Left forelimb (tissue), 1 donor: ENCODE data around the gene DERL3.
A peak's percentile ranks its signal among the peaks of the same experiment; 100 is the strongest.

Source experiments
- DNase-seq: peaks from one replicate; pipeline ENCODE4 v3.0.0-alpha.2; 2018; ENCODE audit warnings: low spot score

DERL3 gene

GRCh38 chr22:23801886-23802377 lies 36.9 kb downstream of the DERL3 start:
- no peak for DNase-seq

- no peak for DNase-seq
These were observed 37.5 kb downstream of the DERL3 start for GRCh38 chr22:23801238-23801821.

GRCh38 chr22:23800297-23801237 lies 38.2 kb downstream of the DERL3 start:
- no peak for DNase-seq

GRCh38 chr22:23796461-23796860 lies 42.3 kb downstream of the DERL3 start:
- DNase-seq = no peak

- DNase-seq = no peak
These were observed 45.5 kb downstream of the DERL3 start for GRCh38 chr22:23793326-23793725.

GRCh38 chr22:23791738-23792645 lies 46.8 kb downstream of the DERL3 start:
- no peak for DNase-seq

GRCh38 chr22:23790819-23791737 lies 47.7 kb downstream of the DERL3 start:
- DNase-seq = peak; percentile 74

GRCh38 chr22:23789638-23790037 lies 49.2 kb downstream of the DERL3 start:
- DNase-seq = peak; percentile 26

GRCh38 chr22:23789121-23789520 lies 49.7 kb downstream of the DERL3 start:
- no peak for DNase-seq

GRCh38 chr22:23787910-23788309 lies 50.9 kb downstream of the DERL3 start:
- DNase-seq = no peak

- no peak for DNase-seq
These were observed 51.3 kb downstream of the DERL3 start for GRCh38 chr22:23787600-23787896.

GRCh38 chr22:23786752-23787599 lies 51.8 kb downstream of the DERL3 start, which contains the start of gene SMARCB1:
SMARCB1 (plus strand) TSS chr22:23786966; CDS start chr22:23787170, 204 bp downstream.
- DNase-seq = peak; percentile 93

- peak; percentile 55 for DNase-seq
These were observed 52.5 kb downstream of the DERL3 start for GRCh38 chr22:23786261-23786710.
